ENCODE results near the gene CABP1. TPM values are rescaled to one million over a fixed set of nuclear protein-coding genes. Genes with fewer than 3 reads are reported as not detected.

The CABP1 gene
- total RNA-seq, 1 experiment from 2014 or later: not detected

DNA sequence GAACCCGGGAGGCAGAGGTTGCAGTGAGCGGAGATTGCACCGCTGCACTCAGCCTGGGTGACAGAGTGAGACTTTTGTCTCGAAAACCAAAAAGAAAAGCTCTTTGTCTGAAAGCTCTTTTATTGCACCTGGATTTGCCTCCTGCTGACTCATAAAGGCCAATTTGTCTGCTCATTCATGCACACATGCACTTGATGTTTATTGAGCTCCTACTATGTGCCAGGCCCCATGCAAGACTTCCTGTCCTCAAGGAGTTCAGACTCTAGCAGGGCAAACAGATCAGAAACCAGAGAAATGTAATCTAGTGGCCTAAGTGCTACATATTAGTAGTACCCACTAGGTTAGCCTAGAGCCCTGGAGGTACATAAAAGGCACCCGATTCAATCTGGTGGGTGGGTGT is 30.2 kb downstream of the CABP1 start:
- DNase-seq: no peak
- intact Hi-C loops (cut with micrococcal nuclease; ENCODE audit: unreplicated experiment): loop anchor here (5.0 kb wide), 1 partner anchor 362 kb away; no protein-coding TSS in a partner anchor
- H4K20me1 ChIP-seq (ENCODE audit: insufficient read depth): no peaks in the 10 kb centered on the region
- H3K9me2 ChIP-seq (ENCODE audit: insufficient read depth): no peaks in the 10 kb centered on the region
- H3F3A ChIP-seq (ENCODE audit: insufficient read depth, low read depth): no peaks in the 10 kb centered on the region
- H2AFZ ChIP-seq: no peak overlapping the region
- CTCF ChIA-PET: no interaction called here
- H3K27me3 ChIP-seq (ENCODE audit: insufficient read depth, low read depth): no peaks in the 10 kb centered on the region
- no peaks in the 10 kb centered on the region for H3K4me1 ChIP-seq (replicated peaks; ENCODE audit: insufficient read depth)
- no peak overlapping the region for H3K4me2 ChIP-seq
- no peak overlapping the region for H3K4me3 ChIP-seq
- H3K27ac ChIP-seq: no peak overlapping the region
- TF ChIP-seq, protein P1, sequence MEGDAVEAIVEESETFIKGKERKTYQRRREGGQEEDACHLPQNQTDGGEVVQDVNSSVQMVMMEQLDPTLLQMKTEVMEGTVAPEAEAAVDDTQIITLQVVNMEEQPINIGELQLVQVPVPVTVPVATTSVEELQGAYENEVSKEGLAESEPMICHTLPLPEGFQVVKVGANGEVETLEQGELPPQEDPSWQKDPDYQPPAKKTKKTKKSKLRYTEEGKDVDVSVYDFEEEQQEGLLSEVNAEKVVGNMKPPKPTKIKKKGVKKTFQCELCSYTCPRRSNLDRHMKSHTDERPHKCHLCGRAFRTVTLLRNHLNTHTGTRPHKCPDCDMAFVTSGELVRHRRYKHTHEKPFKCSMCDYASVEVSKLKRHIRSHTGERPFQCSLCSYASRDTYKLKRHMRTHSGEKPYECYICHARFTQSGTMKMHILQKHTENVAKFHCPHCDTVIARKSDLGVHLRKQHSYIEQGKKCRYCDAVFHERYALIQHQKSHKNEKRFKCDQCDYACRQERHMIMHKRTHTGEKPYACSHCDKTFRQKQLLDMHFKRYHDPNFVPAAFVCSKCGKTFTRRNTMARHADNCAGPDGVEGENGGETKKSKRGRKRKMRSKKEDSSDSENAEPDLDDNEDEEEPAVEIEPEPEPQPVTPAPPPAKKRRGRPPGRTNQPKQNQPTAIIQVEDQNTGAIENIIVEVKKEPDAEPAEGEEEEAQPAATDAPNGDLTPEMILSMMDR (conservative IDR thresholded peaks at IDR 0.05): no peak
- no peak for TF ChIP-seq EZH2 (IDR thresholded peaks at IDR 0.05; ENCODE audit: low read depth)
- no peaks in the 10 kb centered on the region for H3K9me3 ChIP-seq (ENCODE audit: insufficient read depth, low read depth)
- POLR2A ChIA-PET (ENCODE audit: unreplicated experiment): interaction anchor here (0.6 kb wide), 1 partner anchor 842 kb away, joined by 6 read pairs; no protein-coding TSS in a partner anchor
- no peaks in the 10 kb centered on the region for H3K36me3 ChIP-seq (ENCODE audit: low read depth)
- no TSS peak for BruUV-seq (replicated peaks)
- H3K79me2 ChIP-seq (ENCODE audit: low read depth): no peaks in the 10 kb centered on the region

DNA sequence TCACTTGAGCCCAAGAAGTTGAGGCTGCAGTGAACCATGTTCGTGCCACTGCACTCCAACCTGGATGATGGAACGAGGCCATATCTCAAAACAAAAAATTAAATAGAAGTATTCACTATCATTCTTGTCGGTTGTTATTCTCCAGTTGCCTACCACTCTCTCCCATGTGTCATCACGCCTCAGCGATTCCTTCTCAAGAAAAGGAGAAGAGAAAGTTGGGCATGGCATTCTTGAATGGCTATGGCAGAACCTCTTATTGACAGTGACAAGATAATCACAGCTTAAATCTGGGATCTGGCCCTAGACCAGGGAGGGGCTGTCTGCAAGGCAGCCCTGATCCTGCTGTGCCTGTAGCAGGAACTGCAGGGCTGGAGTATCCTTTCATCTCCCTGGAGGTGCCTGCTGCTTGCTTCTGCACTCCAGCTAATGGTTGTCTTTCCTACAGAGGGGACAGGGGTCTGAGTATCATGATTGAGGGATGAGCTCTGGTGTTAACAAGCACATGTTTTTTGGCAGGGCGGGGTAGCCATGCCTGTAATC is 33.7 kb downstream of the CABP1 start:
- H3F3A ChIP-seq (ENCODE audit: insufficient read depth, low read depth): peaks cover 5% of the 10 kb centered on the region; the same call in 1 of the 2 replicates
- H2AFZ ChIP-seq: no peak overlapping the region
- intact Hi-C loops (cut with micrococcal nuclease; ENCODE audit: unreplicated experiment): loop anchor here (5.0 kb wide), 1 partner anchor 358 kb away; no protein-coding TSS in a partner anchor
- H3K9me2 ChIP-seq (ENCODE audit: insufficient read depth): no peaks in the 10 kb centered on the region
- no peaks in the 10 kb centered on the region for H4K20me1 ChIP-seq (ENCODE audit: insufficient read depth)
- DNase-seq: no peak
- no peaks in the 10 kb centered on the region for H3K36me3 ChIP-seq (ENCODE audit: low read depth)
- no peak overlapping the region for H3K27ac ChIP-seq
- no TSS peak for BruUV-seq (replicated peaks)
- H3K4me1 ChIP-seq (replicated peaks; ENCODE audit: insufficient read depth): peaks cover 10% of the 10 kb centered on the region; the same call in 1 of the 2 replicates
- TF ChIP-seq EZH2 (IDR thresholded peaks at IDR 0.05; ENCODE audit: low read depth): no peak
- no peaks in the 10 kb centered on the region for H3K27me3 ChIP-seq (ENCODE audit: insufficient read depth, low read depth)
- no peaks in the 10 kb centered on the region for H3K79me2 ChIP-seq (ENCODE audit: low read depth)
- H3K9me3 ChIP-seq (ENCODE audit: insufficient read depth, low read depth): no peaks in the 10 kb centered on the region
- ChIA-PET POLR2A (ENCODE audit: unreplicated experiment) (no interaction called here), CTCF (no interaction called here)
- H3K4me3 ChIP-seq: no peak overlapping the region
- H3K4me2 ChIP-seq: no peak overlapping the region

DNA sequence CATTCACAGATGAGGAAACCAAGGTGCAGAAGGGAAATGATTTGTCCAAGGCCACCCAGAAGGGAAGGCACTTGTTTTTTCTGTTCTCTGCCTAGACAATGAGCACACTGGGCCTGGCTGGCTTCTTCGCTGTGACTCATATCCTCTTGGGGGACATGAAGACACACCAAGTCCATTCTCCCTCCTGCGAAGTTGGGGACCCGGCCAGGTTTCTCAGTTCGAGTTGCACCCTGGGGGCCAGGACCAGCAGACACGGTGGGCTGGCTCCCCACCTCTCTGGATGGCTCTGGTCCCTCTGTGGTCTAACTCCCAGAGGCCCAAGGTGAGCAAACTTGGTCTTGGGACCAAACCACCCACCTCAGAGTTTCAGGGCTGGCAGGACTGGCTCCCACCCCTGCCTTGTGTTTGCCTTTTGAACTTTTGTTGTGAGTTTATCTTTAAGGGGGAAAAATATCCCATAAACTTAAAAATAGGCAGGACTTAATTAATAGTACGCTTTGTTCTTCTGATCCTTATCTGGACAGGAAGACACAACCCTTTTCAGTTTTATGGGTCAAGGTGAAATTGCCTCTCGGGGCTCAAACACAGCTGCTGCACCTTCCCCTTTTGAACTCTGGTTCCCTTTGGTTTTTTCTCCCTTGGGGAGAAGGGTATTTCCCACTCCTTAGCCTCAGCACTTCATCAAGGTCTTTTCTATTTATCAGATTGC is 37.5 kb downstream of the CABP1 start:
- POLR2A ChIA-PET (ENCODE audit: unreplicated experiment): no interaction called here
- CTCF ChIA-PET: no interaction called here
- BruUV-seq (replicated peaks): no TSS peak

More for the DNA sequence above, 37.5 kb downstream of the CABP1 start:
- no peak overlapping the region for H3K4me3 ChIP-seq
- TF ChIP-seq, protein P1 (conservative IDR thresholded peaks at IDR 0.05): no peak
- no peak for TF ChIP-seq EZH2 (IDR thresholded peaks at IDR 0.05; ENCODE audit: low read depth)
- H3K79me2 ChIP-seq (ENCODE audit: low read depth): no peaks in the 10 kb centered on the region
- peaks cover 10% of the 10 kb centered on the region; the same call in 1 of the 2 replicates for H3K4me1 ChIP-seq (replicated peaks; ENCODE audit: insufficient read depth)
- no peaks in the 10 kb centered on the region for H3K9me3 ChIP-seq (ENCODE audit: insufficient read depth, low read depth)
- no peak overlapping the region for H2AFZ ChIP-seq
- no peaks in the 10 kb centered on the region for H3K36me3 ChIP-seq (ENCODE audit: low read depth)
- H3K4me2 ChIP-seq: peak overlapping the region; percentile 16; the same call in 1 of the 2 replicates
- no peaks in the 10 kb centered on the region for H4K20me1 ChIP-seq (ENCODE audit: insufficient read depth)
- H3F3A ChIP-seq (ENCODE audit: insufficient read depth, low read depth): peaks cover 5% of the 10 kb centered on the region; the same call in 1 of the 2 replicates
- no peak overlapping the region for H3K27ac ChIP-seq
- H3K27me3 ChIP-seq (ENCODE audit: insufficient read depth, low read depth): no peaks in the 10 kb centered on the region
- intact Hi-C loops (cut with micrococcal nuclease; ENCODE audit: unreplicated experiment): no loop called here
- H3K9me2 ChIP-seq (ENCODE audit: insufficient read depth): no peaks in the 10 kb centered on the region
- no peak for DNase-seq
